ENCODE results near the gene RNASEH2C.

DNA sequence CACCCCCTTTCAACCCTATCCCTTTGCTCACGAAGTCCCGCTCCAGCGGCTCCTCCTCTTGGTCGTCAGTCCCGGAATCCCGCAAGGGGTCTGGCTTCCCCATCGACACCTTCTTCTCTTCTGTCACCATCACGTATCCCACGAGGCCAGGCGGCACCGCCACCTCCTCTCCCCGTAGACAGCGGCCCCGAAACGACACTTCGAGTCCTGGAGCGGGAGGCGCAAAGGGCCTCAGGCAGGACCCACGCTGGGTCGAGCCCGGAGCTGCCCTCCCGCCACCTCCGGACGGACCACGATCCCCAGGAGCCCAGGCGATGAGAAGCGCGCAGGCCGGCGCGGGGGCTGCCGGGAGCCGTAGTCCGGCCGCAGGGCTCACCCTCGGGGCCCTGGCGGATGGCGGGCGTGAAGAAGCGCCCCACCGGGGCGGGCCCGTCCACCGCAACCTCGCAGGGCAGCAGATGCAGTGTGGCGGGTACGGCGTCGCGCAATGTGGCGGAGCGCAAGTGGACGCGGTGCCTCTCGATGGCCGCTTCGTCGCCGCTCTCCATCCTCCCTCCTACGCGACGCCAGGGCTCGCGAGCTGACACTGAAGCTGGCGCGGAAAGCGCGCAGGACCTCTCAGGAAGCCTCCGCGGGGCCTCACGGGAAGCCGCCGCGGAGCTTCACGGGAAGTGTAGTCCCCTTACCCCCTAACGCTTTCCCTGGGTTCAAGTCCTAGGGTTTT, at the start of gene RNASEH2C:
- TF ChIP-seq, protein P1, sequence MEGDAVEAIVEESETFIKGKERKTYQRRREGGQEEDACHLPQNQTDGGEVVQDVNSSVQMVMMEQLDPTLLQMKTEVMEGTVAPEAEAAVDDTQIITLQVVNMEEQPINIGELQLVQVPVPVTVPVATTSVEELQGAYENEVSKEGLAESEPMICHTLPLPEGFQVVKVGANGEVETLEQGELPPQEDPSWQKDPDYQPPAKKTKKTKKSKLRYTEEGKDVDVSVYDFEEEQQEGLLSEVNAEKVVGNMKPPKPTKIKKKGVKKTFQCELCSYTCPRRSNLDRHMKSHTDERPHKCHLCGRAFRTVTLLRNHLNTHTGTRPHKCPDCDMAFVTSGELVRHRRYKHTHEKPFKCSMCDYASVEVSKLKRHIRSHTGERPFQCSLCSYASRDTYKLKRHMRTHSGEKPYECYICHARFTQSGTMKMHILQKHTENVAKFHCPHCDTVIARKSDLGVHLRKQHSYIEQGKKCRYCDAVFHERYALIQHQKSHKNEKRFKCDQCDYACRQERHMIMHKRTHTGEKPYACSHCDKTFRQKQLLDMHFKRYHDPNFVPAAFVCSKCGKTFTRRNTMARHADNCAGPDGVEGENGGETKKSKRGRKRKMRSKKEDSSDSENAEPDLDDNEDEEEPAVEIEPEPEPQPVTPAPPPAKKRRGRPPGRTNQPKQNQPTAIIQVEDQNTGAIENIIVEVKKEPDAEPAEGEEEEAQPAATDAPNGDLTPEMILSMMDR (IDR thresholded peaks at IDR 0.05; ENCODE audit: low read length), result no peak
- TF ChIP-seq EZH2 (optimal IDR thresholded peaks at IDR 0.05; ENCODE audit: low read depth, low read length), result no peak

Data from MM.1S (cell line).